Subcutaneous adipose tissue (tissue), 4 donors: ENCODE results near the gene RPL4. TPM values are rescaled to one million over a fixed set of nuclear protein-coding genes. Genes with fewer than 3 reads are reported as not detected.

Experiments used
- CTCF ChIP-seq: fragments of 450-650 bp; IDR thresholded peaks from one replicate; pipeline ENCODE4 v1.5.1; 2016; ENCODE audit warnings: low read depth, mild to moderate bottlenecking, control low read depth, antibody characterized with exemption, moderate library complexity
- small RNA-seq: library from RNA; depleted of rRNA; stranded (forward); fragments of <200 nt; gene quantifications from one replicate; pipeline ENCODE3, GENCODE V24; 2016
- total RNA-seq, 4 donors: library from RNA; depleted of rRNA; stranded (reverse); fragments of >200 nt; gene quantifications; one replicate each; pipeline ENCODE4 v1.1.0, GENCODE V29; 2016

The RPL4 gene
- total RNA-seq, 4 donors from 2014 or later: 2,362 to 3,294 (median 2,460) TPM

- TF ChIP-seq CTCF: no peak
These were observed 50.5 kb downstream of the RPL4 start for GRCh38 chr15:66454143-66454542.

GRCh38 chr15:66452971-66453580 lies 51.6 kb downstream of the RPL4 start:
- TF ChIP-seq CTCF: no peak

- TF ChIP-seq CTCF: no peak
These were observed 52.2 kb downstream of the RPL4 start for GRCh38 chr15:66452420-66452819.

Small RNA genes within 50 kb of the gene (small RNA-seq; reads per million reads assigned to genes)
- gene MIR4512 (not detected), gene RF01159 (not detected), gene SNORD16 (not detected), gene SNORD18A (not detected), gene SNORD18B (not detected), gene SNORD18C (not detected)

Other genes starting within 250 kb of the RPL4 start
- gene DIS3L, start 211.3 kb downstream of the RPL4 start, total RNA-seq: 10 to 100 TPM; 49.5 to 64.5 (median 55.2) TPM
- 10 to 100 TPM in 1 of 4 donors, 1 to 10 TPM in 3; 2.2 to 11.6 (median 7.1) TPM for gene TIPIN, start 148.2 kb downstream of the RPL4 start, total RNA-seq
- gene MAP2K1, start 117.9 kb downstream of the RPL4 start, total RNA-seq: 10 to 100 TPM; 57.6 to 70.7 (median 65.4) TPM
- gene SNAPC5, start 7.1 kb downstream of the RPL4 start, total RNA-seq: 10 to 100 TPM; 19.8 to 29.7 (median 21.9) TPM
- gene ZWILCH, start 471 bp upstream of the RPL4 start, total RNA-seq: 1 to 10 TPM; 2.9 to 6.0 (median 4.5) TPM
- not detected for gene LCTL, start 61.1 kb upstream of the RPL4 start, total RNA-seq
- 10 to 100 TPM in 3 of 4 donors, 1 to 10 TPM in 1; 9.2 to 68.8 (median 12.4) TPM for gene SMAD6, start 197.4 kb upstream of the RPL4 start, total RNA-seq